Stimulated activated CD4-positive, alpha-beta T cell treated with anti-CD3 and anti-CD28 coated beads, Interleukin-12 subunit alpha, Interleukin-12 subunit beta, amount 100 ng/mL, for 4 hours (primary cell): ENCODE results near the gene AGRN.
"Not testable (repeated sequence)": the region's sequence is repeated elsewhere in the genome, so short reads cannot be mapped to it uniquely, and the experiment has no call there.

Experiments
- DNase-seq: peaks from one replicate; pipeline ENCODE4 v3.0.0-alpha.2; 2020

AGRN gene

GRCh38 chr1:1020000-1020404, at the start of gene AGRN:
AGRN (plus strand) TSS chr1:1020120; CDS start chr1:1020173, 53 bp downstream.
- DNase-seq = peak; percentile 17

GRCh38 chr1:970242-970972, 49.5 kb upstream of the AGRN start:
- no peak for DNase-seq

DNA sequence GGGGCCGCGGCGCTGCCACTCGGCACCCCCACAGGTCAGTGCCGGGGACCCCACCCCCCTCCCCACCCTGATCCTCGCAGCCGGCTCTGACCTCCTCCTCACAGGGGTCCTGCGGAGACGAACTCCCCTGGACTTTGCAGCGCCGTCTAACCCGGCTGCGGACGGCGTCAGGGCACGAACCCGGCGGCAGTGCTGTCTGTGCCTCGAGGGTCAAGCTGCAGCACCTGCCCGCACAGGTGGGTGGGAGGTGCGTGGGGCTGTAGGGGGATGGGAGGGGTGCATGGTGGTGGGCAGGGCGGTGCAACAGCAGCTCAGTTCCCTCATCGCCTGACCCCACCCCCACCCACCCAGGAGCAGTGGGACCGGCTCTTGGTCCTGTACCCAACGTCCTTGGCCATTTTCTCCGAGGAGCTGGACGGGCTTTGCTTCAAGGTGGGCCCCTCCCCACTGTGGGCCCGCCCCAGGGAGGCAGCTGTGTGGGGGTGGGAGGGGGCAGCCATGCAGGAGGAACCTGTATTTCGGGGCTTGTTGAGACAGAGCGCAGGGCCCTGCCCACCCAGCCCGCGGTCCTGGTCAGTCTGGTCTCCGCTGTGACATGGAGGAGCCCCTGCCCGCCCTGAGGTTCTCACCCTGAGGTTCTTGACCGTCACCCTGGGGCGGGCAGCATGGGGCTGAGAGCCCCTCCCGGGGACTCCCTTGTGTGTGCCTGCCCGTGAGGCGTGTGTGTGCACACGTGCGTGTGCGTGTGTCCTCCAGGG, 48.8 kb upstream of the AGRN start:
- DNase-seq = no peak

DNA sequence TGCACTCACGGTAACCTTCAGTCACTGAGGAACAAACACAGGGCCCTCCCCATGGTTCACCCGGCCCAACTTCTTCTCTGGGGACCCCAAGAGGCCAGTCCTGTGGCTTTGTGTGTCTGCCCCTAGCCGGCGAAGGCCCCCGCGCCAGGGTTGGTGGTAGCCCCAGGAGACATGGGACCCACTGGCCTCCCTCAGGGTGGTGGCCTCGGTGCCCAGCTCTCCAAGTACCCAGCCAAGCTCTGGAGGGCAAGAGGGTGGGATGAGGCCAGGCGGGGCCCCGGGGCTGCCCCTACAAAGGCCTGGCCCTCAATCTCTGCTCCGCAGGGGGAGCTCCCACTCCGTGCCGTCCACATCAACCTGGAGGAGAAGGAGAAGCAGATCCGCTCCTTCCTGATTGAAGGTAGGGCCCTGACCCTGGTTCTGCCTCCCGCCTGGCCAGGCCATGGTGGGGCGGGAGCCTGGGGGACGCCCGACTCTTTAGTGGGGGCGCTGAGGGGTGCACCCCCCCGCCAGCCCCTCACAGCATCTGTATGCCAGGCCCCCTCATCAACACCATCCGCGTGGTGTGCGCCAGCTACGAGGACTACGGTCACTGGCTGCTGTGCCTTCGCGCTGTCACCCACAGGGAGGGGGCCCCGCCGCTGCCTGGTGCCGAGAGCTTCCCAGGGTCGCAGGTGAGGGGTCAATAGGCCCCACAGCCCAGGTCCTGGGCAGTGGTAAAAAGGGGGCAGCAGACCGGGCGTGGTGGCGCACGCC, 48.0 kb upstream of the AGRN start:
- DNase-seq = no peak

- no peak for DNase-seq
Observed at GRCh38 chr1:972726-973458, 47.0 kb upstream of the AGRN start.

DNA sequence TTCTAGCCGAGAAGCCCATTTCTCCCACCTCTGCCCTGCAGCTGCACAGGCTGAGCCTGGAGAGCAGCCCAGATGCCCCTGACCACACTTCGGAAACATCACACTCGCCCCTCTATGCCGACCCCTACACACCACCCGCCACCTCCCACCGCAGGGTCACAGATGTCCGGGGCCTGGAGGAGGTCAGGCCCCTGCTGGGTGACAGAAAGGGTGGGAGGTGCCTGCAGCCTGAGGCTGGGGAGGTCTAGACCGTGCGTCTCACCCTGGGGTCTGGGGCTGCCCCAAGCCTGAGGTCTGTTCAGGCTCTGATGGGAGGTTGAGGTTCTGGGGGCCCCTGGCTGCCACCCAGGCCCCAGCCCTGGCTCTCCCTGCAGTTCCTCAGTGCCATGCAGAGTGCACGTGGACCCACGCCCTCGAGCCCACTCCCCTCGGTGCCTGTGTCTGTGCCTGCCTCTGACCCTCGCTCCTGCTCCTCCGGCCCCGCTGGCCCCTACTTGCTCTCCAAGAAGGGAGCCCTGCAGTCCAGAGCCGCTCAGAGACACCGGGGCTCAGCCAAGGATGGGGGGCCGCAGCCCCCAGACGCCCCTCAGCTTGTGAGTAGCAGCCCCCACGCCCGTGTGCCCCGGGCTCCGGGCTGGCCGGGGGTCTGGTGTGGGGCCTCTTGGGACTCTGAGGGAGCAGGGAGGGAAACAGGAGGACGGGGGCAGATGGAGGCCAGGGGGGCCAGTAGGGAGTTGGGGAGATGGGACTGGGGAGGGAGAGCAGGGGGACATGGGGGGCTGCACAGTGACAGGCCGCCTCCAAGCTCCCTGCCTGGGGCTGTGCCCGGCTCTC, 46.2 kb upstream of the AGRN start:
- DNase-seq = no peak

GRCh38 chr1:974293-974640, 45.7 kb upstream of the AGRN start:
- DNase-seq = no peak

DNA sequence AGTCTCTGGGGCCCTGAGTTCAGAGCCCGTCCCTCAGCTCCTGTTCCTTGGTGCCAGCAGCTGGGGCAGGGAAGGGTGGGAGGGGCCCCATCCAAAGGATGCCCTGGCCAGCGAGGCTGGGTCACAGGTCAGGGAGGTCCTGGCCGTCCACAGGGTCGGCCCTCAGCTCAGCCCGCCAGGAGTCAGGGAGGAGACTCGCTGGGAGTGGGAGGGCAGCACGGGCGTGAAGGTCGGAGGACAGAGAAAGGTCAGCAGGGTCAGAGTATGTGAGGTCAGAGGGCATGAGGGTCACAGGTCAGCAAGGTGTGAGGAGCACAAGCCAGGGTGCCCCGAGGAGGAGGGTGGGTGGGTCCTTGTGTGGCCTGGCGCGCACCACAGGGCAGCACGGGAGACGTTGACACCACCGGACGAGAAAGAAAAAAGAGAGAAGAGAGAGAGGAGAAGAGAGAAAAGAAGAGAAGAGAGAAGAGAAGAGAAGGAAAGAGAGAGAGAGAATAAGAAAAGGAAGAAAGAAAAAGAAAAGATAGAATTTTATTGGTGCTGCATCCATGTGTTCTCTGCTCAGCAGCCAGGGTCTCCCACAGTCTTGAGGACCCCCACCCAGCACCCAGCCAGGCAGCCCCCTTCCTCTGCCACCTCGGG, 45.1 kb upstream of the AGRN start:
- DNase-seq = no peak

DNA sequence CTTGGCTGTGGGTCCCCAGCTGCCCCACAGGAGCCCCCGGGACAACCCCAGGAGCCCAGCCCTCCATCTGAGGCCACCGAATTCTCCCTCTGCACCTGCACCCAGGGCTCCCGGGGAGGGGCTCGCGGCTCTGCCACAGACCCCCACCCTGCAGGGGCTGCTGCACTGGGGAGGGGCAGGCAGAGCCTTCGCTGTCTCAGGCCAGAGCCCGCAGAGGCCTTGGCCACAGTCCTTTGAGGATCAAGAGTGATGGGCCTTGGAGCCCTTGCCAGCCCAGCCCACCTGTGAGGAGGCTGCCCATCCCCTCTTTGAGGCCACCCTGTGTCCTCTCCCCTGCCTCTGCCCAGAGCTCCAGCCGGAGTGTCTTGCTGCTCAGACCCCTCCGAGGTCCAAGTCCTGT, 44.6 kb upstream of the AGRN start:
- DNase-seq = no peak

DNA sequence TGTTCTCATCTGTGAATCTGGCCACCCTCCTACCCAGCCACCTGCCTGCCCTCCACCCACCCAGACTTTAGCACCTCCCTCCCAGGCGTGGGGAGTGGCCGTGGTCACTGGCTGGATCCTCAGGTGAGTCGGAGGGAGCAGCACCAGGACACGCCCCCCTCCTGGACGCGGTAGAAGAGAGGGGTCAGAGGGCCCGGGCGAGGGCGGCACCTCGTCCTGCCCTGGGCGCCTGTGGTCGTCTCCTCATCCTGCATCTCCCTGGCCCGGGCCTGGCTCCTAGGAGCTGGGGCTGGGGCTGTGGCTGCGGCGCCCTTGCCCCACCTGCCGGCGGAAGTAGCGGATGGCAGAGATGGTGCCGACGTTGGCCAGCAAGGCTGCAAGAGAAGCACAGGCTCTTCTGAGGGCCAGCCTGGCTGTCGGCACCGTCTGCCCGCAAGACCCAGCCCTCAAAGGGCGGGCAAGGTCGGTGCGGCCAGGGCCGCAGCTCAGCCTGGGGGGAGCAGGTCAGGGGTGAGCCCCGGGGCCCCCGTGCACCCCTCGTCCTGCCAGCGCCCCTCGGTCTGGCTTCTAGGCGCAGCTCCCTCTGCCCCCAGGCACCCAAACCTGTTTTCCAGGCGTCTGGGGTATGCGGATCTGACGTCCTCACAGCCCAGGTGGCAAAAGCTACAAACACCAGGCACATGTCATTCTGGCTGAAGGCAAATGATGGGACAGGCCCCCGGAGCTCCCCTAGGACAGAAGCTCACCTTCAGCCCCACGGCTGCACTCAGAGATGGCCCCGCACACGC, 43.8 kb upstream of the AGRN start:
- peak; percentile 63 for DNase-seq

DNA sequence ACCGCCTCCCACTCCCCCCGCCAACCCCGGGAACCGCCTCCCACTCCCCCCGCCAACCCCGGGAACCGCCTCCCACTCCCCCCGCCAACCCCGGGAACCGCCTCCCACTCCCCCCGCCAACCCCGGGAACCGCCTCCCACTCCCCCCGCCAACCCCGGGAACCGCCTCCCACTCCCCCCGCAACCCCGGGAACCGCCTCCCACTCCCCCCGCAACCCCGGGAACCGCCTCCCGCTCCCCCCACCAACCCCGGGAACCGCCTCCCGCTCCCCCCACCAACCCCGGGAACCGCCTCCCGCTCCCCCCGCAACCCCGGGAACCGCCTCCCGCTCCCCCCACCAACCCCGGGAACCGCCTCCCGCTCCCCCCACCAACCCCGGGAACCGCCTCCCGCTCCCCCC, 43.1 kb upstream of the AGRN start:
- not testable (repeated sequence) for DNase-seq

GRCh38 chr1:978069-978834, 41.7 kb upstream of the AGRN start:
- no peak for DNase-seq

DNA sequence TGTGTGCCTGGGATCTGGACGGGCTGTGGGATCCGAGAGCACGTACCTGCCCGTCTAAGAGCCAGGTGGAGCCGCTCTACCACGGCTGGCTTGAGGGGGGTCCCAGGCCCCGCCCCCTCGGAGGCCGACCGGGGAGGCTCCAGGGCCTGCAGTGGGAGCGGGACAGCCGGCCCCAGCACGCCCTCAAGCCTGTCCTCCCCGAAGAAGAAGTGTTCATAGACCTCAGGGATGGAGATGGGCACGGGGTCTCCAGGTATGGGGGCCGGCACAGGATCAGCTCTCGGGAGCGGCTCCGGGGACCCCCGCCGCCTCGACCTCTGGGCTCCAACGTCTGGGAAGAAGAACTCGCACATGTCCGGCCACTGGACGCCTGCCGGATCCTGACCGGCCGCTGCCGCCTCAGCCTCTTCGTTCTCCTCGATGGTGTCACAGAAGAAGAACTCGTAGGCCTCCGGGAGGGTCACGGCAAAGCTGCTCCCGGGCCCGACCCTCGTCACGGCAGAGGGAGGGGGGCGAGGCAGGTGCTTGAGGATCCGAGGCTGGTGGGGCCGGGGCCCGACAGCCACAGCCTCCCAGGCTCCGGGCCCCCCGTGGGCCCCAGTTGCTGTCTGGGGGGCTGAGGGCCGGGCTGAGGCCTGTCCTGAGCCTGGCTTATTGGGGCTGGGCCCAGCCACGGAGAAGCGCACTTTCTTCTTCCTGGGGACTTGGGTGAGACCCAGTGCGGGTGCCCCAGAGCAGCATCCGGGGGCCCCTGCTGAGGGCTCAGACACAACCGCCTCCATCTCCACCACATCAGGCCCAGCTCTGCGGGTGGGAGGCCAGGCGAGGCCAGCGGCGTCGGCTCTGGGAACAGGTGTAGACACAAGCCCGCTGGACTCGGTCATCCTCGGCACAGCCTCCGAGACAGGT, 40.8 kb upstream of the AGRN start:
- DNase-seq = no peak

GRCh38 chr1:979744-980072, 40.2 kb upstream of the AGRN start:
- no peak for DNase-seq

GRCh38 chr1:980137-980571, 39.8 kb upstream of the AGRN start:
- DNase-seq = no peak

DNA sequence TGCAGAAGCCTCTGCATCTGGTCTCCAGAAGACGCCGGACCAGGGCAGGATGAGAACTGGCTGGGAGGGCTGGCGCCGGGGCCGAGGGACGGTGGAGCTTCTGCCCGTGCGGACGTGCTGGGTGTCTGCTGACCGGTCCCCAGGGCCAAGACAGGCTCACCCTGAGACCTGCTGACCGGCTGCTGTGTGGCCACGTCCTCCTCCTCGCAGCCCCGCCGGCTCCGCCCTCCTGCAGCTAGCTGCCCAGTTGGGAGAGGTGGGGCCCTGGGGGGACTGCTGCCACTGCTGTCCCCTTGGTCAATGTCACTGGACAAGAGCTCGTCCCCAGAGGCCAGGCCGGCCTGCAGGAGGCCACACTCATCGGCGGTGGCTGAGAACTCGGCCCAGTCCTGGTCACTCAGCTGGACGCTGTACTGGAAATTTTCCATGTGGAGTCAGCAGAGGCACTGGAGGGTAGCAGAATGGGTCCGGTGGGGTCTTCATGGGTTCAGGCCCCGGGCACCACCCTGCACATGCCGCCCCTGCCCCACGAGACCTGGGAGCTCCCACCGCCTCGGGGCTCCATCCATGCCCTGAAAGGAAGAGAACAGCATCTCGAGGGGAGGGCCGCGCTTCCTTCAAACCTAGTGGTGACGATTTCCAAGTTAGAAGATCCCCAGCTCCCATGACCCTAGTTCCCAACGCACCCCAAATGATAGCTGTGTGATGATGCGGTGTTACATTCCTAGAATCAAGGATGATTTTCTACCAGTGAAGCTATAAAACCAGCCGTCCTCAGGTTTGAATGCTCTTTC, 39.1 kb upstream of the AGRN start:
- no peak for DNase-seq

DNA sequence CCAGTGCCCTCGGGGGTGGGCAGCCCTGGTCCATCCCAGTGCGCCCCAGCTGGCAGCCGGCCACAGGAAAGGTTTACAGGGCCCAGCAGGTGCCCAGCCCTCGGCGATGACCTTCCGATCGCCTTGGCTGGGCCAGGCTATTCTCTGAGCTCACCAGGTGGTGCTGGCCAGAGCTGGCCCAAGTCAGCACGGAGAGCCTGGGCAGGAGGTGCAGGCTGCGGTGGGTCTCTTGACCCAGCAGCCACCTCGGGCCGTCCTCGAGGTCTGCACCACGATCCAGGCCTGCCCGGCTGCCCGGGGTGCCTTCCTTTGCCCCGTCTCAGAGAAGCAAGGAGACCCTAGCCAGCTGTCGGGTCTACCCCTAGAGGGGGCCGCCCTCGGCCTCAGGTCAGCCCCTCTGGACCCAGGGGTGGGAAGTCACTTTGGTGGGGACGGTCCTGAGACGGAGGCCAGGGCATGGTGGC, 38.4 kb upstream of the AGRN start:
- no peak for DNase-seq

GRCh38 chr1:981955-982558, 37.9 kb upstream of the AGRN start, which contains the start of gene PERM1:
PERM1 (minus strand) TSS chr1:982093; CDS start chr1:981029, 1,064 bp downstream.
- DNase-seq = no peak
